Kidney (tissue), 14 donors: ENCODE measurements around the gene UGCG. TPM values are rescaled to one million over a fixed set of nuclear protein-coding genes. Genes with fewer than 3 reads are reported as not detected.

ENCODE experiments used
- DNase-seq, 5 donors: peaks; one replicate each; pipeline ENCODE4 v3.0.0-alpha.2; 2013 to 2020
- FAIRE-seq: peaks from 2 replicates; lab custom pipeline; 2012; peaks lifted over from hg19 to GRCh38; lab: Jason Lieb, UNC
- H3K27ac ChIP-seq, 2 donors: one replicate each; pipeline ENCODE4 v1.7.0; 2013; ENCODE audit warnings: low read depth in 2 of 2, low read length in 2 of 2, inconsistent platforms in 1 of 2
- H3K27me3 ChIP-seq: one replicate; pipeline ENCODE4 v1.7.1; 2013; ENCODE audit warnings: low read length, inconsistent platforms; ENCODE audit not compliant: control insufficient read depth, insufficient read depth
- H3K36me3 ChIP-seq, 3 donors: one replicate each; pipeline versions ENCODE4 v1.7.0 to v1.7.1; 2013; ENCODE audit warnings: low read length in 3 of 3, control low read depth in 1 of 3, inconsistent platforms in 1 of 3; ENCODE audit not compliant: insufficient read depth in 3 of 3, control insufficient read depth in 2 of 3
- H3K4me1 ChIP-seq, 3 donors: one replicate each; pipeline versions ENCODE4 v1.7.0 to v1.7.1; 2013; ENCODE audit warnings: low read length in 3 of 3, inconsistent platforms in 1 of 3, low read depth in 1 of 3; ENCODE audit not compliant: control insufficient read depth in 2 of 3, insufficient read depth in 2 of 3
- H3K4me3 ChIP-seq, 3 donors: one replicate each; pipeline versions ENCODE4 v1.7.0 to v1.8.1; 2013; ENCODE audit warnings: low read length in 3 of 3, control low read depth in 1 of 3, inconsistent platforms in 1 of 3
- H3K9ac ChIP-seq, 3 donors: one replicate each; pipeline versions ENCODE4 v1.7.0 to v1.7.1; 2013; ENCODE audit warnings: low read length in 3 of 3, control low read depth in 1 of 3, inconsistent platforms in 1 of 3
- H3K9me3 ChIP-seq, 3 donors: one replicate each; pipeline versions ENCODE4 v1.7.0 to v1.7.1; 2013; ENCODE audit warnings: low read length in 3 of 3, control low read depth in 1 of 3, inconsistent platforms in 1 of 3; ENCODE audit not compliant: control insufficient read depth in 2 of 3, insufficient read depth in 1 of 3
- intact Hi-C: fragments of 100-400 bp; cut with DNase I; formaldehyde crosslinking; loops from one replicate; pipeline ENCODE4 v1.11.1; 2022
- polyA plus RNA-seq: library from polyadenylated mRNA; stranded (reverse); fragments of 350-450 nt; fragmentation: Illumina TruSeq; extraction: RNeasy Lipid Tissue Mini Kit (QIAGEN cat#74804); gene quantifications from one replicate; pipeline ENCODE4 v1.2.3, GENCODE V29; 2014; ENCODE audit warnings: low read depth, low replicate concordance; ENCODE audit not compliant: insufficient read depth
- total RNA-seq: library from RNA; stranded (reverse); fragmentation: NEBNext Ultra II Directional; extraction: Animal tissue kit (Norgen Biotek cat#: 25700); gene quantifications from one replicate; pipeline ENCODE4 v1.2.1, GENCODE V29; 2021
- TF ChIP-seq, protein P1 (sequence below): IDR thresholded peaks from 3 replicates; pipeline ENCODE4 v1.5.1; 2012; ENCODE audit warnings: mild to moderate bottlenecking, moderate library complexity, borderline replicate concordance; ENCODE audit not compliant: insufficient read depth; ENCODE audit errors: extremely low read depth
- donor health status: control.
- donor health status: control.
- donor health status: control.
- donor health status: control.
- donor health status: control.
- donor health status: DM: yes; HTN: yes; CAD: no.
- donor health status: Normal renal cell carcinoma (clear cell type).

The UGCG gene
- total and polyA plus RNA-seq, 2 donors from 2014 or later = 20.8 to 113 TPM

GRCh38 chr9:111937301-111937700 lies 40.7 kb downstream of the UGCG start:
- no peak for DNase-seq
- no peak overlapping the region for H3K9ac ChIP-seq
- no peak overlapping the region for H3K4me3 ChIP-seq
- FAIRE-seq = no peak
- intact Hi-C loops = no loop called here
- peak overlapping the region in 1 of 2 donors; percentile 51 for H3K27ac ChIP-seq
- peaks cover under 1 to 5% (median 2%) of the 10 kb centered on the region in 3 donors for H3K36me3 ChIP-seq
- H3K27me3 ChIP-seq = no peaks in the 10 kb centered on the region
- TF ChIP-seq, protein P1, sequence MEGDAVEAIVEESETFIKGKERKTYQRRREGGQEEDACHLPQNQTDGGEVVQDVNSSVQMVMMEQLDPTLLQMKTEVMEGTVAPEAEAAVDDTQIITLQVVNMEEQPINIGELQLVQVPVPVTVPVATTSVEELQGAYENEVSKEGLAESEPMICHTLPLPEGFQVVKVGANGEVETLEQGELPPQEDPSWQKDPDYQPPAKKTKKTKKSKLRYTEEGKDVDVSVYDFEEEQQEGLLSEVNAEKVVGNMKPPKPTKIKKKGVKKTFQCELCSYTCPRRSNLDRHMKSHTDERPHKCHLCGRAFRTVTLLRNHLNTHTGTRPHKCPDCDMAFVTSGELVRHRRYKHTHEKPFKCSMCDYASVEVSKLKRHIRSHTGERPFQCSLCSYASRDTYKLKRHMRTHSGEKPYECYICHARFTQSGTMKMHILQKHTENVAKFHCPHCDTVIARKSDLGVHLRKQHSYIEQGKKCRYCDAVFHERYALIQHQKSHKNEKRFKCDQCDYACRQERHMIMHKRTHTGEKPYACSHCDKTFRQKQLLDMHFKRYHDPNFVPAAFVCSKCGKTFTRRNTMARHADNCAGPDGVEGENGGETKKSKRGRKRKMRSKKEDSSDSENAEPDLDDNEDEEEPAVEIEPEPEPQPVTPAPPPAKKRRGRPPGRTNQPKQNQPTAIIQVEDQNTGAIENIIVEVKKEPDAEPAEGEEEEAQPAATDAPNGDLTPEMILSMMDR = no peak
- H3K4me1 ChIP-seq = peaks cover 0 to 7% (median 3%) of the 10 kb centered on the region in 3 donors
- H3K9me3 ChIP-seq = no peaks in the 10 kb centered on the region

DNA sequence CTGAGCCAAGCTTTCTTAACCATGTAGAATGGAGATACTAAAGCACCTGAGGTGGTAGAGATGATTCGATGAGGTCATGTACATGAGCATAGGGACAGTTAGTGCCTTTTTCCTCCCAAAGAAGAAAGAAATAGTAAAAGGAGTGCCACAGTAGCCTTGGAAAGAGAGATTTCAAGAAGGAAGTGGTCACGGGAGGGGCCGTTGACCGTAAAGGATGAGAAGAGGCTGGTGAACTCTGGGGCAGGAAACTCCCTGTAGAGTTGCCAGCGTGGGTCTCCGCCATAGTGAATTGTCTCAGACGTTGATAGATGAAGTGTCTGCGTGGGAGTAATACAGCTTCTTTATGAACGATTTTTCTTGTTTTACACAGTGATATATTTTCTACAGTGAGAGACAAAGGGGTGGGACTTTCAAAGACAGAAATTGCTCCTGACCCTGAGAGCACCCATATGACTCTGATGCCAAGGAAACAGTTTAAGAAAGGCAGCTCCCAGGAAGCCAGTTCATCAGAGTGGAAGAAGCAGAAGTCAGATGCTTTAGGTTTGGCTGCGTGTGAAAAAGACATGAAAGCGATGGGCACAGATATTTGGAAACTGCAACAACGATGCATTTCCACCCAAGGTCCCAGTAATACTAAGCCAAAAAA lies 41.3 kb downstream of the UGCG start:
- FAIRE-seq = no peak
- intact Hi-C loops = no loop called here

GRCh38 chr9:111938427-111938800 lies 41.8 kb downstream of the UGCG start:
- Histone ChIP-seq H3K27ac (no peak overlapping the region), H3K4me1 (peaks cover 0 to 7% (median 3%) of the 10 kb centered on the region in 3 donors)
- no peak for FAIRE-seq

More for the DNA sequence above, 41.3 kb downstream of the UGCG start:
- Histone ChIP-seq H3K9ac (no peak overlapping the region), H3K36me3 (peaks cover 0 to 2% (median 0%) of the 10 kb centered on the region in 3 donors), H3K9me3 (no peaks in the 10 kb centered on the region), H3K27ac (peak overlapping the region in 1 of 2 donors; percentile 51), H3K27me3 (no peaks in the 10 kb centered on the region), H3K4me3 (no peak overlapping the region), H3K4me1 (peaks cover 0 to 7% (median 3%) of the 10 kb centered on the region in 3 donors)
- peak in 2 of 5 donors; percentile 31 to 75 for DNase-seq
- TF ChIP-seq, protein P1 = no peak

More at GRCh38 chr9:111938427-111938800, 41.8 kb downstream of the UGCG start:
- Histone ChIP-seq H3K4me3 (no peak overlapping the region), H3K9me3 (no peaks in the 10 kb centered on the region), H3K36me3 (peaks cover 0 to 2% (median 0%) of the 10 kb centered on the region in 3 donors), H3K9ac (no peak overlapping the region), H3K27me3 (no peaks in the 10 kb centered on the region)
- TF ChIP-seq, protein P1 = no peak
- intact Hi-C loops = no loop called here
- DNase-seq = no peak
